H1 (cell line): ENCODE measurements around the gene CXCL11. TPM values are rescaled to one million over a fixed set of nuclear protein-coding genes. Genes with fewer than 3 reads are reported as not detected.

Experiments
- CTCF ChIA-PET: fragments of 300-600 bp; sonication (Branson Sonifier 250); formaldehyde crosslinking; loops from one replicate; lab custom pipeline; 2021; ENCODE audit not compliant: partially characterized antibody; lab: Charles Lee
- POLR2A ChIA-PET: fragments of 300-600 bp; sonication (Branson Sonifier 250); formaldehyde crosslinking; loops from one replicate; lab custom pipeline; 2021; ENCODE audit warnings: inconsistent platforms; ENCODE audit not compliant: partially characterized antibody; lab: Charles Lee
- DNase-seq, 2 experiments: peaks; one replicate each; pipeline versions ENCODE4 v3.0.0 to v3.0.0-alpha.2; 2010 to 2022; ENCODE audit warnings: low spot score in 2 of 2, low read depth in 1 of 2, mixed read lengths in 1 of 2
- FAIRE-seq: peaks from 2 replicates; lab custom pipeline; 2011; peaks lifted over from hg19 to GRCh38; lab: Jason Lieb, UNC
- H2AFZ ChIP-seq: 2 replicates; pipeline ENCODE4 v1.8.1; 2012; ENCODE audit warnings: low read length, inconsistent platforms
- H2AK5ac ChIP-seq: 2 replicates; pipeline ENCODE4 v1.6.1; 2013; ENCODE audit warnings: low read depth, low read length
- H2BK120ac ChIP-seq: replicated peaks from 2 replicates; pipeline ENCODE3; 2013; ENCODE audit warnings: low read depth, low read length, inconsistent platforms
- H2BK12ac ChIP-seq: 2 replicates; pipeline ENCODE4 v1.6.1; 2013; ENCODE audit warnings: low read depth, low read length
- H2BK15ac ChIP-seq: 2 replicates; pipeline ENCODE4 v1.6.1; 2013; ENCODE audit warnings: low read length
- H2BK20ac ChIP-seq: 2 replicates; pipeline ENCODE4 v1.6.1; 2013; ENCODE audit warnings: low read length
- H2BK5ac ChIP-seq: 2 replicates; pipeline ENCODE4 v1.6.1; 2013; ENCODE audit warnings: low read depth, low read length
- H3K14ac ChIP-seq: 2 replicates; pipeline ENCODE4 v1.6.1; 2013; ENCODE audit warnings: inconsistent platforms; ENCODE audit not compliant: insufficient read length
- H3K18ac ChIP-seq: 2 replicates; pipeline ENCODE4 v1.6.1; 2013; ENCODE audit warnings: low read length; ENCODE audit errors: extremely low read depth
- H3K23ac ChIP-seq: 2 replicates; pipeline ENCODE4 v1.6.1; 2013; ENCODE audit warnings: inconsistent platforms; ENCODE audit not compliant: insufficient read length
- H3K23me2 ChIP-seq: 2 replicates; pipeline ENCODE4 v1.6.1; 2013; ENCODE audit warnings: low read depth, low read length
- H3K27ac ChIP-seq: 2 replicates; pipeline ENCODE4 v1.6.1; 2011; ENCODE audit warnings: low read depth, low read length, inconsistent platforms
- H3K27me3 ChIP-seq, 4 experiments: replicated peaks in 1 of 4; 1 replicate in 1 of 4; 2 replicates in 3 of 4; pipeline versions ENCODE4 v1.6.1 to v1.8.1; 2011 to 2013; ENCODE audit warnings: low read length in 3 of 4, mild to moderate bottlenecking in 3 of 4, inconsistent platforms in 2 of 4, mixed read lengths in 2 of 4, moderate library complexity in 1 of 4; ENCODE audit not compliant: control insufficient read depth in 3 of 4, insufficient read depth in 3 of 4; ENCODE audit errors: extremely low read depth in 1 of 4
- H3K36me3 ChIP-seq, 4 experiments: 2 replicates each; pipeline versions ENCODE4 v1.6.1 to v1.8.1; 2011 to 2013; ENCODE audit warnings: mild to moderate bottlenecking in 4 of 4, low read length in 3 of 4, moderate library complexity in 2 of 4, control low read depth in 1 of 4, inconsistent platforms in 1 of 4; ENCODE audit not compliant: insufficient read depth in 4 of 4, control insufficient read depth in 2 of 4
- H3K4ac ChIP-seq: replicated peaks from 2 replicates; pipeline ENCODE3; 2013; ENCODE audit warnings: low read length, low read depth, mixed read lengths, inconsistent platforms; ENCODE audit not compliant: insufficient read length
- H3K4me1 ChIP-seq, 4 experiments: replicated peaks in 1 of 4; 1 replicate in 1 of 4; 2 replicates in 3 of 4; pipeline versions ENCODE4 v1.6.1 to v1.8.1; 2011 to 2013; ENCODE audit warnings: low read length in 3 of 4, inconsistent platforms in 2 of 4, mixed read lengths in 1 of 4; ENCODE audit not compliant: insufficient read depth in 4 of 4, control insufficient read depth in 3 of 4
- H3K4me2 ChIP-seq, 2 experiments: 2 replicates each; pipeline versions ENCODE4 v1.6.1 to v1.8.1; 2011 to 2013; ENCODE audit warnings: low read depth in 2 of 2, low read length in 2 of 2, control low read depth in 1 of 2, inconsistent platforms in 1 of 2, mild to moderate bottlenecking in 1 of 2; ENCODE audit not compliant: insufficient read depth in 1 of 2
- H3K4me3 ChIP-seq, 4 experiments: fragments of 200-600, 300-600 bp in 1 of 4; sonication (generic), shearing (Covaris generic), sonication (Bioruptor Twin) in 1 of 4; 2 replicates each; pipeline versions ENCODE4 v1.5.1 to v1.8.1; 2011 to 2016; ENCODE audit warnings: low read length in 4 of 4, low read depth in 3 of 4, control low read depth in 2 of 4, inconsistent platforms in 2 of 4, mild to moderate bottlenecking in 2 of 4, mixed read lengths in 1 of 4, moderate library complexity in 1 of 4; ENCODE audit not compliant: insufficient read depth in 2 of 4; ENCODE audit errors: extremely low read depth in 1 of 4
- H3K56ac ChIP-seq: replicated peaks from 2 replicates; pipeline ENCODE3; 2013; ENCODE audit warnings: low read depth, mild to moderate bottlenecking, mixed read lengths, low read length, inconsistent platforms; ENCODE audit not compliant: insufficient read length
- H3K79me1 ChIP-seq: 2 replicates; pipeline ENCODE4 v1.6.1; 2013; ENCODE audit warnings: low read depth, low read length, control low read depth
- H3K79me2 ChIP-seq, 2 experiments: 2 replicates each; pipeline versions ENCODE4 v1.6.1 to v1.8.1; 2012 to 2013; ENCODE audit warnings: low read length in 2 of 2, mild to moderate bottlenecking in 2 of 2, inconsistent platforms in 1 of 2; ENCODE audit not compliant: insufficient read depth in 2 of 2, control insufficient read depth in 1 of 2
- H3K9ac ChIP-seq, 4 experiments: replicated peaks in 1 of 4; 1 replicate in 1 of 4; 2 replicates in 3 of 4; pipeline versions ENCODE4 v1.6.1 to v1.8.1; 2011 to 2013; ENCODE audit warnings: low read depth in 3 of 4, low read length in 3 of 4, control low read depth in 2 of 4, mild to moderate bottlenecking in 2 of 4, moderate library complexity in 2 of 4, inconsistent platforms in 1 of 4; ENCODE audit errors: extremely low read depth in 1 of 4
- H3K9me3 ChIP-seq, 2 experiments: 2 replicates each; pipeline versions ENCODE4 v1.6.1 to v1.8.1; 2012 to 2013; ENCODE audit warnings: mild to moderate bottlenecking in 2 of 2, moderate library complexity in 2 of 2, control low read depth in 1 of 2, inconsistent platforms in 1 of 2, low read depth in 1 of 2, low read length in 1 of 2, mixed read lengths in 1 of 2; ENCODE audit not compliant: insufficient read depth in 2 of 2
- H4K20me1 ChIP-seq, 2 experiments: replicated peaks in 1 of 2; 2 replicates each; pipeline versions ENCODE3 to v1.8.1; 2011 to 2013; ENCODE audit warnings: inconsistent platforms in 2 of 2, low read length in 2 of 2, mild to moderate bottlenecking in 1 of 2; ENCODE audit not compliant: insufficient read depth in 2 of 2, control insufficient read depth in 1 of 2
- H4K5ac ChIP-seq: 2 replicates; pipeline ENCODE4 v1.6.1; 2013; ENCODE audit warnings: low read length, low read depth, mixed read lengths, inconsistent platforms; ENCODE audit not compliant: insufficient read length
- H4K8ac ChIP-seq: 2 replicates; pipeline ENCODE4 v1.8.0; 2013; ENCODE audit warnings: mild to moderate bottlenecking, moderate library complexity, low read length, inconsistent platforms; ENCODE audit not compliant: insufficient read depth; ENCODE audit errors: extremely low read depth
- H4K91ac ChIP-seq: replicated peaks from 2 replicates; pipeline ENCODE3; 2013; ENCODE audit warnings: low read length, mixed read lengths, inconsistent platforms; ENCODE audit not compliant: insufficient read length
- BCL11A ChIP-seq, 2 experiments: IDR thresholded peaks; one replicate each; pipeline ENCODE4 v1.6.1; 2011; ENCODE audit warnings: low read depth in 2 of 2, low read length in 2 of 2, mild to moderate bottlenecking in 2 of 2
- BRCA1 ChIP-seq: IDR thresholded peaks from 2 replicates; pipeline ENCODE4 v1.6.1; 2012; ENCODE audit warnings: low read depth, low read length, improper control_type of control experiment
- CEBPB ChIP-seq: IDR thresholded peaks from 2 replicates; pipeline ENCODE4 v1.6.1; 2012; ENCODE audit warnings: low read depth, low read length
- CHD2 ChIP-seq: IDR thresholded peaks from 2 replicates; pipeline ENCODE4 v1.6.1; 2012; ENCODE audit warnings: low read length, improper control_type of control experiment
- EGR1 ChIP-seq: IDR thresholded peaks from 2 replicates; pipeline ENCODE4 v1.6.1; 2011; ENCODE audit warnings: low read depth, low read length, borderline replicate concordance
- EZH2 ChIP-seq: fragments of 200-600 bp; sonication (generic); IDR thresholded peaks from 2 replicates; pipeline ENCODE4 v1.7.1; 2012; ENCODE audit warnings: low read depth, mild to moderate bottlenecking, moderate library complexity, low read length, inconsistent platforms; ENCODE audit not compliant: severe bottlenecking
- FOSL1 ChIP-seq: IDR thresholded peaks from 2 replicates; pipeline ENCODE4 v1.6.1; 2011; ENCODE audit warnings: mild to moderate bottlenecking, low read depth, low read length, moderate library complexity; ENCODE audit not compliant: insufficient read depth
- HDAC2 ChIP-seq, 2 experiments: fragments of 300-600 bp in 1 of 2; sonication (generic) in 1 of 2; IDR thresholded peaks; 2 replicates each; pipeline ENCODE4 v1.6.1; 2011 to 2012; ENCODE audit warnings: low read depth in 2 of 2, low read length in 2 of 2, mild to moderate bottlenecking in 2 of 2, moderate library complexity in 2 of 2, borderline replicate concordance in 1 of 2, inconsistent platforms in 1 of 2
- HDAC6 ChIP-seq: IDR thresholded peaks from one replicate; pipeline ENCODE4 v1.7.1; 2012; ENCODE audit warnings: low read depth, mild to moderate bottlenecking, inconsistent platforms, low read length, moderate library complexity
- RNF2 ChIP-seq: fragments of 200-900, 300-1000 bp; sonication (generic); IDR thresholded peaks from 2 replicates; pipeline ENCODE4 v1.7.1; 2016; ENCODE audit warnings: borderline replicate concordance, low read depth, mild to moderate bottlenecking, antibody characterized with exemption, low read length; ENCODE audit not compliant: poor library complexity, severe bottlenecking; ENCODE audit errors: missing control alignments
- SIX5 ChIP-seq: IDR thresholded peaks from 2 replicates; pipeline ENCODE4 v1.6.1; 2011; ENCODE audit warnings: mild to moderate bottlenecking, low read depth, low read length
- SP1 ChIP-seq: IDR thresholded peaks from 2 replicates; pipeline ENCODE4 v1.6.1; 2011; ENCODE audit warnings: low read depth, low read length
- SUZ12 ChIP-seq: fragments of 200-600 bp; sonication (generic); IDR thresholded peaks from 2 replicates; pipeline ENCODE4 v1.6.1; 2012; ENCODE audit warnings: mild to moderate bottlenecking, inconsistent platforms, low read length, moderate library complexity, mixed read lengths
- WGBS, 2 experiments: shearing (Covaris generic) in 1 of 2; methylation state at CpG; one replicate each; pipeline versions ENCODE4 v1.1.6 to v1.1.7; 2013 to 2015; ENCODE audit warnings: low lambda C conversion rate in 2 of 2, mixed read lengths in 2 of 2, inconsistent platforms in 1 of 2, low coverage in 1 of 2, missing lambda C conversion rate in 1 of 2; ENCODE audit not compliant: insufficient replicate concordance in 2 of 2, insufficient coverage in 1 of 2, insufficient read length in 1 of 2; ENCODE audit errors: extremely low coverage in 1 of 2, missing lambda C conversion rate in 1 of 2; 5-methylcytosine and 5-hydroxymethylcytosine counted together
- polyA plus RNA-seq, 7 experiments: library from polyadenylated mRNA; depleted of rRNA in 3 of 7; stranded (reverse) in 5 of 7; unstranded in 2 of 7; fragments of >200 nt in 5 of 7; fragments of 200-250 nt in 2 of 7; gene quantifications; 1 replicate in 5 of 7; 2 replicates in 1 of 7; 4 replicates in 1 of 7; pipeline versions ENCODE4 v1.2.1 to v1.2.3, GENCODE V29; 2011 to 2013; ENCODE audit warnings: missing spikeins in 2 of 7, mixed read lengths in 2 of 7
- total RNA-seq: library from RNA; stranded (reverse); fragmentation: NEBNext Ultra II Directional; extraction: Animal tissue kit (Norgen Biotek cat#: 25700); gene quantifications from 2 replicates; pipeline ENCODE4 v1.2.1, GENCODE V29; 2021
- TF ChIP-seq, protein P1 (sequence below): IDR thresholded peaks from 2 replicates; pipeline ENCODE4 v1.6.1; 2011; ENCODE audit warnings: low read depth, mild to moderate bottlenecking, low read length; ENCODE audit not compliant: insufficient read depth

CXCL11 gene
- total and polyA plus RNA-seq, 2 of the 8 experiments (the other 6 are each of a cell fraction or from before 2014, with no cell fraction given) = 0.18 TPM; not detected in 1

- Histone ChIP-seq H2BK15ac (no peak overlapping the region), H4K20me1 (no peaks in the 10 kb centered on the region), H2AK5ac (no peak overlapping the region), H3K36me3 (no peaks in the 10 kb centered on the region), H3K27me3 (no peaks in the 10 kb centered on the region), H3K23me2 (no peaks in the 10 kb centered on the region), H3K9me3 (no peaks in the 10 kb centered on the region), H3K4ac (no peak overlapping the region), H2BK120ac (no peak overlapping the region), H2BK12ac (no peak overlapping the region), H2AFZ (no peak overlapping the region), H4K8ac (no peak overlapping the region), H3K4me3 (no peak overlapping the region), H3K56ac (no peak overlapping the region), H2BK20ac (no peak overlapping the region), H3K18ac (no peak overlapping the region), H4K91ac (no peak overlapping the region), H3K23ac (no peak overlapping the region), H3K9ac (no peak overlapping the region), H3K79me1 (no peaks in the 10 kb centered on the region), H2BK5ac (no peak overlapping the region), H3K27ac (no peak overlapping the region), H3K79me2 (no peaks in the 10 kb centered on the region), H3K4me1 (no peaks in the 10 kb centered on the region), H3K14ac (no peak overlapping the region), H3K4me2 (no peak overlapping the region), H4K5ac (no peak overlapping the region)
- no peak for DNase-seq
- no peak for FAIRE-seq
- ChIA-PET POLR2A (no interaction called here), CTCF (interaction anchor here (0.8 to 1.7 kb wide), 2 partner anchors 13 to 28 kb away, joined by 3 to 4 read pairs; no protein-coding TSS in a partner anchor)
- 91% methylated on average over 4 of the region's 4 CpGs; no CpG with 5 or more reads in 1 of the 2 experiments for WGBS, 2 experiments
- TF ChIP-seq HDAC2 (IDR thresholded peaks at IDR 0.05; ENCODE audit: borderline replicate concordance in 1 of 2, low read depth in 2 of 2, low read length in 2 of 2) = no peak
- no peak for TF ChIP-seq EZH2
- no peak for TF ChIP-seq CHD2
- no peak for TF ChIP-seq SUZ12
- TF ChIP-seq CEBPB = no peak
- TF ChIP-seq BCL11A (IDR thresholded peaks at IDR 0.05; ENCODE audit: low read depth in 2 of 2, low read length in 2 of 2) = no peak
- TF ChIP-seq RNF2 = no peak
- no peak for TF ChIP-seq SIX5
- TF ChIP-seq EGR1 = no peak
- TF ChIP-seq BRCA1 = no peak
- no peak for TF ChIP-seq SP1
- TF ChIP-seq, protein P1, sequence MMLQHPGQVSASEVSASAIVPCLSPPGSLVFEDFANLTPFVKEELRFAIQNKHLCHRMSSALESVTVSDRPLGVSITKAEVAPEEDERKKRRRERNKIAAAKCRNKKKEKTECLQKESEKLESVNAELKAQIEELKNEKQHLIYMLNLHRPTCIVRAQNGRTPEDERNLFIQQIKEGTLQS = no peak
- TF ChIP-seq HDAC6 = no peak
- no peak for TF ChIP-seq FOSL1
Observed at GRCh38 chr4:76024065-76024464, 11.8 kb downstream of the CXCL11 start.
